Keratinocyte (primary cell): ENCODE data around the gene CHPF. TPM values are rescaled to one million over a fixed set of nuclear protein-coding genes. Genes with fewer than 3 reads are reported as not detected.

Experiments used
- DNase-seq: peaks from one replicate; pipeline ENCODE4 v3.0.0-alpha.2; 2011; ENCODE audit warnings: low read depth, missing footprints, low spot score
- FAIRE-seq: peaks from 2 replicates; lab custom pipeline; 2011; peaks lifted over from hg19 to GRCh38; lab: Jason Lieb, UNC
- H2AFZ ChIP-seq: 2 replicates; pipeline ENCODE4 v1.6.0; 2012; ENCODE audit warnings: low read length, control low read depth, inconsistent platforms; ENCODE audit not compliant: control insufficient read depth
- H3K27ac ChIP-seq: 2 replicates; pipeline ENCODE4 v1.5.1; 2011; ENCODE audit warnings: low read length; ENCODE audit not compliant: control insufficient read depth, insufficient read depth
- H3K27me3 ChIP-seq: 3 replicates; pipeline ENCODE4 v1.6.0; 2011; ENCODE audit warnings: low read length; ENCODE audit not compliant: control insufficient read depth, insufficient read depth; ENCODE audit errors: extremely low read depth
- H3K36me3 ChIP-seq, 2 experiments: 2 replicates in 1 of 2; 3 replicates in 1 of 2; pipeline ENCODE4 v1.5.1; 2011; ENCODE audit warnings: low read length in 2 of 2, mild to moderate bottlenecking in 1 of 2; ENCODE audit not compliant: control insufficient read depth in 2 of 2, insufficient read depth in 2 of 2; ENCODE audit errors: extremely low read depth in 1 of 2
- H3K4me1 ChIP-seq: 3 replicates; pipeline ENCODE4 v1.5.1; 2011; ENCODE audit warnings: low read length; ENCODE audit not compliant: control insufficient read depth, insufficient read depth; ENCODE audit errors: extremely low read depth
- H3K4me2 ChIP-seq: 3 replicates; pipeline ENCODE4 v1.6.0; 2011; ENCODE audit warnings: low read depth, low read length; ENCODE audit not compliant: control insufficient read depth, insufficient read depth; ENCODE audit errors: extremely low read depth
- H3K4me3 ChIP-seq, 3 experiments: fragments of 200-600 bp in 1 of 3; sonication (generic) in 1 of 3; 2 replicates in 2 of 3; 3 replicates in 1 of 3; pipeline ENCODE4 v1.5.1; 2011 to 2016; ENCODE audit warnings: low read length in 3 of 3, mild to moderate bottlenecking in 3 of 3, control low read depth in 2 of 3, inconsistent platforms in 1 of 3, low read depth in 1 of 3, mixed read lengths in 1 of 3, mixed run types in 1 of 3, moderate library complexity in 1 of 3; ENCODE audit not compliant: control insufficient read depth in 2 of 3, insufficient read depth in 2 of 3; ENCODE audit errors: extremely low read depth in 1 of 3
- H3K79me2 ChIP-seq: 2 replicates; pipeline ENCODE4 v1.6.0; 2012; ENCODE audit warnings: low read length; ENCODE audit not compliant: control insufficient read depth, insufficient read depth
- H3K9ac ChIP-seq: 3 replicates; pipeline ENCODE4 v1.6.0; 2011; ENCODE audit warnings: low read length; ENCODE audit not compliant: control insufficient read depth, insufficient read depth; ENCODE audit errors: extremely low read depth
- H3K9me1 ChIP-seq: 3 replicates; pipeline ENCODE4 v1.6.0; 2011; ENCODE audit warnings: low read length; ENCODE audit not compliant: control insufficient read depth, insufficient read depth; ENCODE audit errors: extremely low read depth
- H3K9me3 ChIP-seq: 2 replicates; pipeline ENCODE4 v1.5.1; 2012; ENCODE audit warnings: low read depth, low read length; ENCODE audit not compliant: control insufficient read depth
- H4K20me1 ChIP-seq: 3 replicates; pipeline ENCODE4 v1.6.0; 2011; ENCODE audit warnings: low read length; ENCODE audit not compliant: control insufficient read depth, insufficient read depth; ENCODE audit errors: extremely low read depth
- EZH2 ChIP-seq: IDR thresholded peaks from one replicate; pipeline ENCODE4 v1.6.1; 2012; ENCODE audit warnings: inconsistent platforms, mild to moderate bottlenecking, low read length, moderate library complexity
- dilution Hi-C: fragments of 300-500 bp; cut with MboI; formaldehyde crosslinking; loops from one replicate; pipeline ENCODE4 v1.7.0; 2020; ENCODE audit warnings: low sequenced_read_pairs; ENCODE audit not compliant: extremely low pct_ligation_motif_present
- polyA plus RNA-seq, 5 experiments: library from polyadenylated mRNA; depleted of rRNA in 3 of 5; stranded (reverse) in 3 of 5; stranded (forward) in 1 of 5; unstranded in 1 of 5; fragments of >200 nt; gene quantifications; 1 replicate in 1 of 5; 2 replicates in 3 of 5; 3 replicates in 1 of 5; pipeline versions ENCODE4 v1.2.1 to v1.2.3, GENCODE V29; 2011 to 2012; ENCODE audit warnings: missing spikeins in 2 of 5, low read depth in 1 of 5, low replicate concordance in 1 of 5
- TF ChIP-seq, protein P1 (sequence below), 3 experiments: IDR thresholded peaks in 1 of 3; conservative IDR thresholded peaks in 1 of 3; optimal IDR thresholded peaks in 1 of 3; 2 replicates in 2 of 3; 3 replicates in 1 of 3; pipeline versions ENCODE3 to v1.5.1; 2011; ENCODE audit warnings: low read length in 3 of 3, mild to moderate bottlenecking in 3 of 3, moderate library complexity in 2 of 3, control low read depth in 1 of 3, inconsistent platforms in 1 of 3; ENCODE audit not compliant: insufficient read depth in 2 of 3; ENCODE audit errors: extremely low read depth in 1 of 3

The CHPF gene
- polyA plus RNA-seq, 1 donor (not counting 4 experiments of a cell fraction or from before 2014, with no cell fraction given), result 24.4 TPM

DNA sequence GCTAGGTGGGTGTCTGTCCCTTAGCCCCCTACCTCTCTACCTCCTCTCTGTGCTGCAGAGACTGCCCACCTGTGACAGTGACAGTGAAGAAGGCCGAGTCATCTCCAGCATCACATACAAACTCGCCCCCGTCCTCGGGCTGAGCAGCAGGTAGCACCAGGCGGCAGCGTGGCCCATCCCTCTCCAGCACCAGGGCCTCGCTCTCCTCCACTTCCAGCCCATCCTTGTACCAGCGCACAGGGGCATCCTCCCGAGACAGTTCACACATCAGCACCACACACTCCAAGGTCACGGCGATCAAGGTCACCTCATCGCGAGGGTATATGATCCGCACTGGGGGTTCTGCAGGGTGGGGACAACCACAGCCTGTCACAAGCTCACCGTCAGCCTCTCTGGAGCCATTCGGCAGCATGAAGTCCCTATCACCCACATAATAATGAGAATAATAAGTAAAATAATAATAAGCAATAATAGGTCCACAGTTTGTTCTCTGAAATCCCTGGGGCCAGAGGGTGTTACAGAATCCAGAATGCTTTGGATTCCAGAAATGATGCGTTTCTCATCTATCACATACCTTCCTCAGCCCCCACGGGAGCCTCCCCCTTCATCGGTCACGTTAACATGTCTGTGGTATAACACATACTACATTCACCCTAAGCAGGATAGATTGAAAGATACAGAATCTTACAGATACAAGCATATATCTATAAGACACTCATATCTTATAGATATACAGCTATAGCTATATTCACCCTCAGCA lies 15.7 kb upstream of the CHPF start:
- Histone ChIP-seq H3K4me3 (no peak overlapping the region), H3K9me3 (no peaks in the 10 kb centered on the region), H3K9me1 (no peaks in the 10 kb centered on the region), H3K36me3 (no peaks in the 10 kb centered on the region), H4K20me1 (no peaks in the 10 kb centered on the region), H3K4me2 (no peak overlapping the region), H3K27me3 (no peaks in the 10 kb centered on the region), H3K4me1 (no peaks in the 10 kb centered on the region), H3K27ac (no peak overlapping the region), H3K79me2 (no peaks in the 10 kb centered on the region), H3K9ac (no peak overlapping the region), H2AFZ (no peak overlapping the region)
- no peak for TF ChIP-seq EZH2
- TF ChIP-seq, protein P1, sequence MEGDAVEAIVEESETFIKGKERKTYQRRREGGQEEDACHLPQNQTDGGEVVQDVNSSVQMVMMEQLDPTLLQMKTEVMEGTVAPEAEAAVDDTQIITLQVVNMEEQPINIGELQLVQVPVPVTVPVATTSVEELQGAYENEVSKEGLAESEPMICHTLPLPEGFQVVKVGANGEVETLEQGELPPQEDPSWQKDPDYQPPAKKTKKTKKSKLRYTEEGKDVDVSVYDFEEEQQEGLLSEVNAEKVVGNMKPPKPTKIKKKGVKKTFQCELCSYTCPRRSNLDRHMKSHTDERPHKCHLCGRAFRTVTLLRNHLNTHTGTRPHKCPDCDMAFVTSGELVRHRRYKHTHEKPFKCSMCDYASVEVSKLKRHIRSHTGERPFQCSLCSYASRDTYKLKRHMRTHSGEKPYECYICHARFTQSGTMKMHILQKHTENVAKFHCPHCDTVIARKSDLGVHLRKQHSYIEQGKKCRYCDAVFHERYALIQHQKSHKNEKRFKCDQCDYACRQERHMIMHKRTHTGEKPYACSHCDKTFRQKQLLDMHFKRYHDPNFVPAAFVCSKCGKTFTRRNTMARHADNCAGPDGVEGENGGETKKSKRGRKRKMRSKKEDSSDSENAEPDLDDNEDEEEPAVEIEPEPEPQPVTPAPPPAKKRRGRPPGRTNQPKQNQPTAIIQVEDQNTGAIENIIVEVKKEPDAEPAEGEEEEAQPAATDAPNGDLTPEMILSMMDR (optimal IDR thresholded peaks at IDR 0.05 in 1 of 3, IDR thresholded peaks at IDR 0.05 in 1 of 3, conservative IDR thresholded peaks at IDR 0.05 in 1 of 3; ENCODE audit: extremely low read depth in 1 of 3, insufficient read depth in 2 of 3, low read length in 3 of 3), result no peak
- DNase-seq (no peak), FAIRE-seq (no peak)
- dilution Hi-C loops, result no loop called here

DNA sequence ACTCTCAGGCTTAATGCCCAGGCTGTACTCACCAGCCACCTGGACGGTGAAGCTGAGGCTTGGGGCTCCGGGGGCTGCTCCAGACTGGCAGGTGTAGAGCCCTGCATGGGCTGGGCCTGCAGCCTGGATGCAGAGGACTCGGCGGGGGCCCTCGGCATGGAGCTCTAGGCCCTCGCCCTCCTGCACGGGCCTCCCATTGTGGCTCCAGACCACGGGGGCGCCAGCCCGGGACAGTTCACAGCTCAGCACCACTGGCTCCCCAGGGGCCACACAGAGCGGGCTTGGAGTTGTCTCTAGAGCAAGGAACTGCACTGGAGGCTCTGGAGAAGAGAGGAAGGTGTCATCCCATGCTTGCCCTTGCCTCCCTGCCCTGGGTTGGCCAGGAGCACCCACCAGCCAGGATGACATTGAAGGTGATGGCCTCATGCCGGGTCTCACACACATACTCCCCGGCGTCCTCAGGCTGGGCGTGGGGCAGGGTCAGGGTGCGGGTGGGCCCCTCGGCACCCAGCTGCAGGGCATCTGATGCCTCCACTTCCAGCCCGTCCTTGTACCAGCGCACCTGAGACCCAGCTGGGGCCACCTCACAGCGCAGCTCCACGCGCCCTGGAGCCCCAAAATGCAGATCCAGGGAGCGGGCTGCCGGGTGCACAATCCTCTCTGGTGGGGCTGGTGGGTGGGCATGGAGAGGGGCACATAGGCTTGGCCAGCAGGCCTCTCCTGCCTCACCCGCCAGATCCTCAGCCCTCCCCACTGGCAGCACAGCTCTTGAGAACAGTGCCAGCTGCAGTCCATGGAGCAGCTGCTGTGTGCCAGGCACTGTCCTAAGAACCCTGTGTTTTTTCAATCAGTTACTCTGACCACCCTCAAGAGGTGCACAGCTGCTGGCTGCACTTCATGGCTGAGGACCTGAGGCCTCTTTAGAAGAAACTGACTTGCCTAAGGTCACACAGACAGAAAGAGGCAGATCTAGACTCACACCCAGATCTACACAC lies 14.5 kb upstream of the CHPF start:
- dilution Hi-C loops, result no loop called here
- Histone ChIP-seq H3K4me1 (no peaks in the 10 kb centered on the region), H4K20me1 (no peaks in the 10 kb centered on the region), H3K27ac (no peak overlapping the region), H3K36me3 (no peaks in the 10 kb centered on the region), H3K9me1 (no peaks in the 10 kb centered on the region), H3K4me3 (no peak overlapping the region), H2AFZ (no peak overlapping the region), H3K4me2 (no peak overlapping the region), H3K27me3 (peaks cover 9% of the 10 kb centered on the region), H3K9ac (no peak overlapping the region), H3K79me2 (no peaks in the 10 kb centered on the region), H3K9me3 (no peaks in the 10 kb centered on the region)
- TF ChIP-seq, protein P1 (optimal IDR thresholded peaks at IDR 0.05 in 1 of 3, IDR thresholded peaks at IDR 0.05 in 1 of 3, conservative IDR thresholded peaks at IDR 0.05 in 1 of 3; ENCODE audit: extremely low read depth in 1 of 3, insufficient read depth in 2 of 3, low read length in 3 of 3), result no peak
- DNase-seq, result no peak
- no peak for FAIRE-seq
